ENCODE data around the gene ASB12. TPM values are rescaled to one million over a fixed set of nuclear protein-coding genes. Genes with fewer than 3 reads are reported as not detected.
"Not testable (repeated sequence)": the region's sequence is repeated elsewhere in the genome, so short reads cannot be mapped to it uniquely, and the experiment has no call there.

Gene ASB12, protein sequence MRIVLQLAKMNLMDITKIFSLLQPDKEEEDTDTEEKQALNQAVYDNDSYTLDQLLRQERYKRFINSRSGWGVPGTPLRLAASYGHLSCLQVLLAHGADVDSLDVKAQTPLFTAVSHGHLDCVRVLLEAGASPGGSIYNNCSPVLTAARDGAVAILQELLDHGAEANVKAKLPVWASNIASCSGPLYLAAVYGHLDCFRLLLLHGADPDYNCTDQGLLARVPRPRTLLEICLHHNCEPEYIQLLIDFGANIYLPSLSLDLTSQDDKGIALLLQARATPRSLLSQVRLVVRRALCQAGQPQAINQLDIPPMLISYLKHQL
- under 1 TPM; 0.39 to 0.45 TPM for total RNA-seq
- under 1 TPM in 1 of 2 donors, not detected in 1; 0.43 TPM for polyA plus RNA-seq
- long read RNA-seq, donor 1: 0 reads
- long read RNA-seq, donor 2: 0 reads

GRCh38 chrX:64230123-64230970 lies at the start of gene ASB12:
ASB12 (minus strand) TSS chrX:64230607; CDS start chrX:64225650, 4,957 bp downstream.
- ATAC-seq (ENCODE audit: low FRiP score): no peak
- no peaks in the 10 kb centered on the region for H3K27me3 ChIP-seq (ENCODE audit: control insufficient read depth in 1 of 2, insufficient read depth in 2 of 2, low read length in 1 of 2)
- no peaks in the 10 kb centered on the region for H3K36me3 ChIP-seq (ENCODE audit: control insufficient read depth in 1 of 2, insufficient read depth in 2 of 2, low read length in 1 of 2)
- H3K4me3 ChIP-seq (ENCODE audit: low read length in 2 of 2): no peak within 1 kb of the TSS
- WGBS, 2 donors: 58 to 71% methylated on average over 17 of the region's 17 CpGs
- intact Hi-C loops (cut with DNase I): no loop called here
- H3K4me1 ChIP-seq (ENCODE audit: control insufficient read depth in 1 of 2, insufficient read depth in 2 of 2, low read length in 2 of 2): no peaks in the 10 kb centered on the region
- DNase-seq: no peak
- H3K9me3 ChIP-seq (ENCODE audit: control insufficient read depth, low read length): no peaks in the 10 kb centered on the region
- no peak within 1 kb of the TSS for H3K27ac ChIP-seq (ENCODE audit: low read depth in 1 of 2, low read length in 2 of 2)

DNA sequence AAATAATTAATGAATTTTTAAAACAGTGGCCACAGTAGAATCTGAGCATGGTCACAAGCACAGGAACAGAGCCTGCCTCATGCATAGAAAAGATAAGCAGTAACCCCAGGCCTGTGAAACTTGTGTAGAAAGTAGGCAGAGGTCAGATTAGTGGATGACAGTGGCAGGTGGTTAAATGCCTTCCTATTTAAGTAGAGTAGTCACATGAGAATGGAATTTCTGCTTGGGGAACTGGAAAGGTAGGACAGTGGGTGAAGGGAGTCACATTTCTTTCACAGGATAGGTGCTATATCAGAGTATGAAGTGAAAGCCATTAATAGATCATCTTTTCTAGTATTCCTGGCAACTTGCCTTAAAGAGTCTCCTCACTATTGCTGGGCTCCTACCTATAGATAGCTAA lies 34.9 kb upstream of the ASB12 start:
- ATAC-seq (ENCODE audit: low FRiP score): no peak
- Histone ChIP-seq H3K27ac (ENCODE audit: low read depth in 1 of 2, low read length in 2 of 2) (no peak overlapping the region), H3K4me1 (ENCODE audit: control insufficient read depth in 1 of 2, insufficient read depth in 2 of 2, low read length in 2 of 2) (no peaks in the 10 kb centered on the region), H3K36me3 (ENCODE audit: control insufficient read depth in 1 of 2, insufficient read depth in 2 of 2, low read length in 1 of 2) (no peaks in the 10 kb centered on the region), H3K27me3 (ENCODE audit: control insufficient read depth in 1 of 2, insufficient read depth in 2 of 2, low read length in 1 of 2) (no peaks in the 10 kb centered on the region), H3K9me3 (ENCODE audit: control insufficient read depth, low read length) (no peaks in the 10 kb centered on the region), H3K4me3 (ENCODE audit: low read length in 2 of 2) (no peak overlapping the region)
- no peak for DNase-seq
- intact Hi-C loops (cut with DNase I): no loop called here

- H3K27me3 ChIP-seq (ENCODE audit: control insufficient read depth in 1 of 2, insufficient read depth in 2 of 2, low read length in 1 of 2): no peaks in the 10 kb centered on the region
- no peak overlapping the region for H3K4me3 ChIP-seq (ENCODE audit: low read length in 2 of 2)
- WGBS, 2 donors: 28 to 42% methylated on average over 3 of the region's 3 CpGs
- ATAC-seq (ENCODE audit: low FRiP score) (no peak), DNase-seq (no peak)
- no peaks in the 10 kb centered on the region for H3K36me3 ChIP-seq (ENCODE audit: control insufficient read depth in 1 of 2, insufficient read depth in 2 of 2, low read length in 1 of 2)
- no peak overlapping the region for H3K27ac ChIP-seq (ENCODE audit: low read depth in 1 of 2, low read length in 2 of 2)
- no peaks in the 10 kb centered on the region for H3K9me3 ChIP-seq (ENCODE audit: control insufficient read depth, low read length)
- H3K4me1 ChIP-seq (ENCODE audit: control insufficient read depth in 1 of 2, insufficient read depth in 2 of 2, low read length in 2 of 2): no peaks in the 10 kb centered on the region
- intact Hi-C loops (cut with DNase I): no loop called here
Measured at GRCh38 chrX:64229154-64229553, 1.3 kb downstream of the ASB12 start.

DNA sequence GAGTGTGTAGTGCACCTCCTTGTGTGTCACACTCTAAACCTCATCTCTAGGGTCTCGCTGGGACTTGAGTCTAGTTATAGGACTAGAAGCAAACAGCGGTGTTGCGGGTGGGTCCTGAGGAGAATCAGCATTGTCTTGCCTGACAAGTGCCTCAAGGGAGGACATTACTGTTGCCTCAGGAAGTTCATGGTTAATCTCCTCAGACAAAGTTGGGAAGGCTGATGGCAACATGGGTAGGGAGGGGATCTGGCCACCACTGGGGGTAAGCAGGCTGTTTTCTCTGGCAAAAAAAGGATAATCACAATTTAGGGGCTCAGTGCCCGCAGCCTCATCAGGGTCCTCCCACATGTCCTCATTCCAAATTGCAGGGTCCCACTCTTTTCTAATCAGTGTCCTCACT lies 12.4 kb downstream of the ASB12 start:
- no peak overlapping the region for H3K4me3 ChIP-seq (ENCODE audit: low read length in 2 of 2)

DNA sequence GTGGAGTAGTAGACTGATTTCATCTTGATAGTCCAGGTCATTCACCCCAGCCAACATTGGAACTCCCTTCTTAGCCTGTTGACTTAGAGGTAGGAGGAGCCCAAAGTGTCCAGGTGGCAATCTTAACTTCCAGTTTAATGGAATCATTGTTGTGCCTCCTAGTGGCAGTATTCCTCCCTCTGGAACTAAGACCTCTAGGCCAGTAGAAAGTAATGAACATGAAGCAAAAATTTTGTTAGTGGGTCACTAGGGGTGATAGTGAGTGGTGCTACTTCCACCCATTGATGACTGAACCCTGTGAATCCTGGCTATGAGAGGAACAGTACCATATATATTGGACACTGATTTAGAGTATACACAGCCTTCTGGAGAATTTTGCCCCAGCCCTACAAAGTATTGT lies 16.4 kb downstream of the ASB12 start:
- H3K27me3 ChIP-seq (ENCODE audit: control insufficient read depth in 1 of 2, insufficient read depth in 2 of 2, low read length in 1 of 2): not testable (repeated sequence)

More for the DNA sequence above, 12.4 kb downstream of the ASB12 start:
- ATAC-seq (ENCODE audit: low FRiP score) (no peak), DNase-seq (no peak)
- Histone ChIP-seq H3K9me3 (ENCODE audit: control insufficient read depth, low read length) (no peaks in the 10 kb centered on the region), H3K36me3 (ENCODE audit: control insufficient read depth in 1 of 2, insufficient read depth in 2 of 2, low read length in 1 of 2) (no peaks in the 10 kb centered on the region), H3K27ac (ENCODE audit: low read depth in 1 of 2, low read length in 2 of 2) (no peak overlapping the region), H3K27me3 (ENCODE audit: control insufficient read depth in 1 of 2, insufficient read depth in 2 of 2, low read length in 1 of 2) (no peaks in the 10 kb centered on the region), H3K4me1 (ENCODE audit: control insufficient read depth in 1 of 2, insufficient read depth in 2 of 2, low read length in 2 of 2) (no peaks in the 10 kb centered on the region)
- intact Hi-C loops (cut with DNase I): no loop called here
- 81 to 93% methylated on average over 4 of the region's 4 CpGs for WGBS, 2 donors

GRCh38 chrX:64206556-64207162 lies 23.7 kb downstream of the ASB12 start:
- intact Hi-C loops (cut with DNase I): loop anchor here in 1 of 2 donors (10.0 kb wide), 2 partner anchors 188 to 452 kb away; partner anchors contain the start of gene MTMR8
- no peak for ATAC-seq (ENCODE audit: low FRiP score)
- H3K27ac ChIP-seq (ENCODE audit: low read depth in 1 of 2, low read length in 2 of 2): peak overlapping the region; percentile 18 to 85

More for the DNA sequence above, 16.4 kb downstream of the ASB12 start:
- H3K27ac ChIP-seq (ENCODE audit: low read depth in 1 of 2, low read length in 2 of 2); DNase-seq; intact Hi-C loops (cut with DNase I); H3K36me3 ChIP-seq (ENCODE audit: control insufficient read depth in 1 of 2, insufficient read depth in 2 of 2, low read length in 1 of 2); H3K4me3 ChIP-seq (ENCODE audit: low read length in 2 of 2); H3K4me1 ChIP-seq (ENCODE audit: control insufficient read depth in 1 of 2, insufficient read depth in 2 of 2, low read length in 2 of 2); ATAC-seq (ENCODE audit: low FRiP score); H3K9me3 ChIP-seq (ENCODE audit: control insufficient read depth, low read length): not testable (repeated sequence)

DNA sequence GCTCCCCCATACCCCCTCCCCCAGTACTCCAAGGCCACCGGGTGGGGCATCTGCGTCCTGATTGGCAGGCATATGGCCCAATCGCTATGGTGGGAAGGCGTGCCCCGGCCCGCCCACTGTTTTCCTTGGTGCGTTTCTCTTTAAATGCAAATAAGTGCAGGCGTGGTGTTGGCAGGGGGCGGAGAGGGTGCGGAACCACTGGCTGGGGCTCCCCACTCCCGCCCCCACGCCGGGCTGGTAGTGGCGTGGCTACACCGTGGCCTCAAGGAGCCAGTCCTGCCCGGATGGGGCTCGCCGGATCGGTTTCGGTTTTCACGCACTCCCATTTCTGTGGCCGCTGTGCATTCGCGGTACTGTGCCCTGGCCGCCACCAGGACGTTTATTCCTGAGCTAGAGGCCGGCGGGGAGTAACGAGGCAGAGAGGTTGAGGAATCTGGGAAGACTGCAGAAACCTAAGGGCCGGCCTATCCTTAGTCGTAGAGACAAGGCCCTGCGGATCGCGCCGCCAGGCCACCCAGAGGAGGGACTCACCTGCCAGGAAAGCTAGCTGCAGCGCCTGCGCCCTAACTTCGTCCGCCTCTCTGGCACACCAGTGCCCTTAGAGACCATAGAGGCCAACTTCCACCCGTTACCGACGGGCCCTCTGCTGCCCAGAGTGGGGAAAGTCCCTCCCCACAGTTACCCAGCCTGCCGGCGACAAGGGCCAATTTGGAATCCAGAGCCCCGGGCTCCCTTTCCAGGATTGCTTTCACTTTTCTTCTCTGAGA lies 24.5 kb downstream of the ASB12 start:
- Histone ChIP-seq H3K36me3 (ENCODE audit: control insufficient read depth in 1 of 2, insufficient read depth in 2 of 2, low read length in 1 of 2) (no peaks in the 10 kb centered on the region), H3K4me3 (ENCODE audit: low read length in 2 of 2) (peak overlapping the region; percentile 33 to 74), H3K27ac (ENCODE audit: low read depth in 1 of 2, low read length in 2 of 2) (peak overlapping the region; percentile 18 to 85), H3K9me3 (ENCODE audit: control insufficient read depth, low read length) (no peaks in the 10 kb centered on the region), H3K27me3 (ENCODE audit: control insufficient read depth in 1 of 2, insufficient read depth in 2 of 2, low read length in 1 of 2) (no peaks in the 10 kb centered on the region), H3K4me1 (ENCODE audit: control insufficient read depth in 1 of 2, insufficient read depth in 2 of 2, low read length in 2 of 2) (no peaks in the 10 kb centered on the region)
- intact Hi-C loops (cut with DNase I): loop anchor here in 1 of 2 donors (10.0 kb wide), 2 partner anchors 189 to 451 kb away; partner anchors contain the start of gene MTMR8
- peak; percentile 94 for ATAC-seq (ENCODE audit: low FRiP score)
- WGBS, 2 donors: 0 to 26% methylated on average over 43 to 45 of the region's 45 CpGs
- DNase-seq: peak; percentile 95 to 96

More at GRCh38 chrX:64206556-64207162, 23.7 kb downstream of the ASB12 start:
- Histone ChIP-seq H3K4me3 (ENCODE audit: low read length in 2 of 2) (peak overlapping the region in 1 of 2 donors; percentile 12), H3K27me3 (ENCODE audit: control insufficient read depth in 1 of 2, insufficient read depth in 2 of 2, low read length in 1 of 2) (no peaks in the 10 kb centered on the region), H3K4me1 (ENCODE audit: control insufficient read depth in 1 of 2, insufficient read depth in 2 of 2, low read length in 2 of 2) (no peaks in the 10 kb centered on the region), H3K9me3 (ENCODE audit: control insufficient read depth, low read length) (no peaks in the 10 kb centered on the region), H3K36me3 (ENCODE audit: control insufficient read depth in 1 of 2, insufficient read depth in 2 of 2, low read length in 1 of 2) (no peaks in the 10 kb centered on the region)
- DNase-seq: peak in 1 of 2 donors; percentile 69
- 6 to 32% methylated on average over 5 of the region's 5 CpGs for WGBS, 2 donors

DNA sequence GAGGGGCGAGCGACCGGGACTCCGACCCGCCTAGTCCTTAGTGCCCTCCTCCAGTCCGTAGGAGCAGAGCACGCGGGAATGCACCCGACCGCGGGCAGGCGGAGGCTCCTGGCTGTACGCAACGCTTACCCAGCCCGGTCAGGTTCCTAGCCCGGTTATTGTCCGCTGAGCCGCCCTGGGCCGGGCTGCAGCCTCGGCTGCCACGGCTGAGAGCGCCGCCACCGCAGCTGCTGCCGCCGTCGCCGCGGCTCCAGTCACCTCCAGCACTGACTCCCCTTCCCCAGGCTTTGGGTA lies 25.0 kb downstream of the ASB12 start, which contains the start of gene AMER1:
TSS of gene AMER1 (minus strand) at position 268 of the 294 bp plus-strand sequence. CDS start 12,422 bp downstream, outside the sequence.
- WGBS, 2 donors: 0 to 20% methylated on average over 24 to 29 of the region's 29 CpGs
- no peaks in the 10 kb centered on the region for H3K4me1 ChIP-seq (ENCODE audit: control insufficient read depth in 1 of 2, insufficient read depth in 2 of 2, low read length in 2 of 2)
- no peaks in the 10 kb centered on the region for H3K27me3 ChIP-seq (ENCODE audit: control insufficient read depth in 1 of 2, insufficient read depth in 2 of 2, low read length in 1 of 2)
- DNase-seq (no peak), ATAC-seq (ENCODE audit: low FRiP score) (peak; percentile 69)
- intact Hi-C loops (cut with DNase I): loop anchor here in 1 of 2 donors (10.0 kb wide), 2 partner anchors 189 to 451 kb away; partner anchors contain the start of gene MTMR8
- H3K36me3 ChIP-seq (ENCODE audit: control insufficient read depth in 1 of 2, insufficient read depth in 2 of 2, low read length in 1 of 2): no peaks in the 10 kb centered on the region
- no peaks in the 10 kb centered on the region for H3K9me3 ChIP-seq (ENCODE audit: control insufficient read depth, low read length)
- H3K27ac ChIP-seq (ENCODE audit: low read depth in 1 of 2, low read length in 2 of 2): peak within 1 kb of the TSS; percentile 18 to 85
- peak within 1 kb of the TSS; percentile 33 to 74 for H3K4me3 ChIP-seq (ENCODE audit: low read length in 2 of 2)
